22Rv1 (cell line): ENCODE results near the gene ZBTB40.

Experiments used
- H3K27ac ChIP-seq: fragments of 450-650 bp; 2 replicates; pipeline ENCODE4 v1.5.1; 2017
- ZFX ChIP-seq: fragments of 450-650 bp; IDR thresholded peaks from 2 replicates; pipeline ENCODE4 v1.6.1; 2017; ENCODE audit warnings: antibody characterized with exemption, borderline replicate concordance
- TF ChIP-seq, protein P1 (sequence below): fragments of 450-650 bp; IDR thresholded peaks from 2 replicates; pipeline ENCODE4 v1.5.1; 2017; ENCODE audit warnings: mild to moderate bottlenecking

Gene ZBTB40

DNA sequence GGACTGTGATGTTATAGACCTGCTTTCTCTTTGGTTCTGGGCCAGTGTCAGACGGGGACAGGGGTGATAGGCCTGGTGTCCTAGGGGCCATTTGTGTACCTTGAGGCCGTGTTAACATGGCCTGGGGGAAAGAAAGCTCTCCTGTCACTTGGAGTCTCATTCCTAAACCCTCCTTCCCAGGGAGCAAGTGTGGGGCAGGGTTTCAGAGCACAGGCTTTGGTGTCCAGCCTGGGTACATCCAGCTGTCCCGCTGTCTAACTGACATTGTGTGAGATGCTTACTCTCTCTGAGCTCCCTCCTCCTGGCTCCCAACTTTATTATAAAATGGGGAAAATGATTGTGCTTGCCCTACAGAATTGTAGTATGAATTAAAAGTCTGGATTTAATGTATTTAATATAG lies 79.1 kb downstream of the ZBTB40 start:
- no peak overlapping the region for H3K27ac ChIP-seq
- no peak for TF ChIP-seq ZFX
- TF ChIP-seq, protein P1, sequence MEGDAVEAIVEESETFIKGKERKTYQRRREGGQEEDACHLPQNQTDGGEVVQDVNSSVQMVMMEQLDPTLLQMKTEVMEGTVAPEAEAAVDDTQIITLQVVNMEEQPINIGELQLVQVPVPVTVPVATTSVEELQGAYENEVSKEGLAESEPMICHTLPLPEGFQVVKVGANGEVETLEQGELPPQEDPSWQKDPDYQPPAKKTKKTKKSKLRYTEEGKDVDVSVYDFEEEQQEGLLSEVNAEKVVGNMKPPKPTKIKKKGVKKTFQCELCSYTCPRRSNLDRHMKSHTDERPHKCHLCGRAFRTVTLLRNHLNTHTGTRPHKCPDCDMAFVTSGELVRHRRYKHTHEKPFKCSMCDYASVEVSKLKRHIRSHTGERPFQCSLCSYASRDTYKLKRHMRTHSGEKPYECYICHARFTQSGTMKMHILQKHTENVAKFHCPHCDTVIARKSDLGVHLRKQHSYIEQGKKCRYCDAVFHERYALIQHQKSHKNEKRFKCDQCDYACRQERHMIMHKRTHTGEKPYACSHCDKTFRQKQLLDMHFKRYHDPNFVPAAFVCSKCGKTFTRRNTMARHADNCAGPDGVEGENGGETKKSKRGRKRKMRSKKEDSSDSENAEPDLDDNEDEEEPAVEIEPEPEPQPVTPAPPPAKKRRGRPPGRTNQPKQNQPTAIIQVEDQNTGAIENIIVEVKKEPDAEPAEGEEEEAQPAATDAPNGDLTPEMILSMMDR: no peak

- no peak for TF ChIP-seq ZFX
- TF ChIP-seq, protein P1: no peak
- no peak overlapping the region for H3K27ac ChIP-seq
These were observed 79.6 kb downstream of the ZBTB40 start for GRCh38 chr1:22531251-22531650.

DNA sequence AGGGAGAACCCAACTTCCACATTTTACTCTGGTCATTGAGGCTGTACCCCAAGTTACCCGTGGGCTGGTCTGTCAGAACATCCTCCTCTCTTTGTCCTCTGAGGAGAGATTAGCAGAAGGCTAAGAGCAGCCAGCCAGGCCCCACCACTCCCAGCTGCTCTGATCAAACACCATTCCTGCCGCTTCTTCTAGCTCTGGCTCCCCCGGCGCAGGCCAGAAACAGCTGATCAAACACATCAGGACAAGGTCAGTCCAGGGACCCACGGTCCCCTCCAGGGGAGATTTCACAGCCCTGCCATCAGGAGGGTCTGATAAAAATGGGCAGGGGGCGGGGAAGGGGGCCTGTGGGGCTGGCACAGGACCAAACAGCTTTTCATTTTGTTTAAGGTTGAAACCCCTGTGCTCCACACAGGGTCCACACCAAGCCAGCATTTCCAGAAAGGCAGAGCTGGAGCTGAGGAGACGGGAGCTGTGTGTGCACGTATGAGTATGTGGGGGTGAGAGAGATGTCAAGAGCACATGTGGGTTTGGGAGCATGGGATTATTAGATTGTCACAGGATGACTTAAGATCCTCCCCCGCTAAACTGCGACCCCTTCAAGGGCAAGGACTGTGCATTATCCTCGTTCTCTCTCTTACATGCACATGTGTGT lies 81.7 kb downstream of the ZBTB40 start:
- no peak overlapping the region for H3K27ac ChIP-seq
- no peak for TF ChIP-seq ZFX
- TF ChIP-seq, protein P1: no peak

DNA sequence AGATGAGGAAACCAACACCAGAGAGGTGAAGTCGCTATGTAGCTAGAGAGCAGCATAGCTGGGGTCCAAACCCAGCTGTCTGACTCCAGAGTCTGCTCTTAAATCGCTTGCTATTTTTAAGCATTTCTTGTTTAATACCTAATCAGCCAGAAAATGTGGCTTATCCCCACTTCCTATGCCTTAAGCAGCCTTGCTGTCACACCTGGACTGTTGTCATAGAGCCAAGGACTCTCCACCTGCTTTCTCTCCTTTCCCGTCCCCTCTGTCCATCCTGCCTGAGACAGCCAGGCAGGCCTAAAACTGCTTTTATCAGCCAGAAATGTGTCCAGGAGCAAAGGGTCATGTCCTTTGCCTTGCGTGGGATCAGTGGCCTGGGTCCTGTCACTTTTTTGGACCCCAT lies 83.3 kb downstream of the ZBTB40 start:
- no peak for TF ChIP-seq ZFX
- TF ChIP-seq, protein P1: no peak
- no peak overlapping the region for H3K27ac ChIP-seq

GRCh38 chr1:22535399-22535798 lies 83.7 kb downstream of the ZBTB40 start:
- TF ChIP-seq, protein P1: no peak
- no peak for TF ChIP-seq ZFX
- no peak overlapping the region for H3K27ac ChIP-seq

DNA sequence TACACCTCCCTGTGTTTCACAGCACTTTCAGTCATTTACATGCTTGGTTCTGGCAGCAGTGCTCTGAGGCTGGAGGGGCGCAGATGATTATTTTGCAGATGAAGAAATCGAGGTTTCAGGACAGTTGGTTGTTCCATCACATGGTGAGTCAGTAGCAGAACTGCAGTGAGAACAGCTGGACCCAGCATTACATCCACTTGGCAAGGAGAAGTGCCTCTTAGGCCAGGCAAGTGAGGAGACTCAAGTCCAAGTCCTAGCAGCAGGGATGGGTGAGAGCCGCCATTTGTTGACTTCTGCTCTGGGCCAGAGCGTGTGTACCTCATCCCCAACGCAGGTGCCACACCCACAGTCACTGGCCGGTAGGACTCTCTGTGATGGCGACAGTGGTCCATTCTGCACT lies 84.9 kb downstream of the ZBTB40 start:
- no peak overlapping the region for H3K27ac ChIP-seq
- TF ChIP-seq, protein P1: no peak
- TF ChIP-seq ZFX: no peak

GRCh38 chr1:22537441-22538139 lies 85.9 kb downstream of the ZBTB40 start:
- H3K27ac ChIP-seq: no peak overlapping the region
- TF ChIP-seq, protein P1: no peak
- no peak for TF ChIP-seq ZFX
